Measurements from ENCODE around the gene RAB4B.
"Not testable (repeated sequence)": the region's sequence is repeated elsewhere in the genome, so short reads cannot be mapped to it uniquely, and the experiment has no call there.

Gene RAB4B

GRCh38 chr19:40808021-40808325 is 29.9 kb downstream of the RAB4B start:
- 95% methylated on average over 2 of the region's 2 CpGs for WGBS
- H3K27me3 ChIP-seq (ENCODE audit: insufficient read depth, low read length), result peaks cover 11% of the 10 kb centered on the region
- no peak overlapping the region for H3K27ac ChIP-seq (ENCODE audit: low read depth, low read length)
- peaks cover 47% of the 10 kb centered on the region for H3K36me3 ChIP-seq (ENCODE audit: insufficient read depth, low read length)
- H3K4me1 ChIP-seq (ENCODE audit: insufficient read depth, low read length), result peaks cover 17% of the 10 kb centered on the region
- H3K4me3 ChIP-seq (ENCODE audit: low read length), result no peak overlapping the region
- no peaks in the 10 kb centered on the region for H3K9me3 ChIP-seq (ENCODE audit: insufficient read depth, low read depth, low read length)
- no peak overlapping the region for H3K9ac ChIP-seq (ENCODE audit: low read depth, low read length)

- no peak overlapping the region for H3K27ac ChIP-seq (ENCODE audit: low read depth, low read length)
- H3K9me3 ChIP-seq (ENCODE audit: insufficient read depth, low read depth, low read length), result no peaks in the 10 kb centered on the region
- WGBS, result 94% methylated on average over 5 of the region's 5 CpGs
- peaks cover 13% of the 10 kb centered on the region for H3K27me3 ChIP-seq (ENCODE audit: insufficient read depth, low read length)
- peaks cover 42% of the 10 kb centered on the region for H3K36me3 ChIP-seq (ENCODE audit: insufficient read depth, low read length)
- peaks cover 17% of the 10 kb centered on the region for H3K4me1 ChIP-seq (ENCODE audit: insufficient read depth, low read length)
- no peak overlapping the region for H3K4me3 ChIP-seq (ENCODE audit: low read length)
- H3K9ac ChIP-seq (ENCODE audit: low read depth, low read length), result no peak overlapping the region
Measured at GRCh38 chr19:40808497-40808896, 30.4 kb downstream of the RAB4B start.

GRCh38 chr19:40809358-40810086 is 31.5 kb downstream of the RAB4B start:
- no peak overlapping the region for H3K4me3 ChIP-seq (ENCODE audit: low read length)
- H3K4me1 ChIP-seq (ENCODE audit: insufficient read depth, low read length), result peaks cover 17% of the 10 kb centered on the region
- no peaks in the 10 kb centered on the region for H3K9me3 ChIP-seq (ENCODE audit: insufficient read depth, low read depth, low read length)
- peaks cover 17% of the 10 kb centered on the region for H3K27me3 ChIP-seq (ENCODE audit: insufficient read depth, low read length)
- H3K27ac ChIP-seq (ENCODE audit: low read depth, low read length), result no peak overlapping the region; the same call in 1 of the 2 replicates
- peaks cover 33% of the 10 kb centered on the region for H3K36me3 ChIP-seq (ENCODE audit: insufficient read depth, low read length)
- no peak overlapping the region for H3K9ac ChIP-seq (ENCODE audit: low read depth, low read length)
- WGBS, result 95% methylated on average over 39 of the region's 39 CpGs

GRCh38 chr19:40810160-40810559 is 32.1 kb downstream of the RAB4B start:
- Histone ChIP-seq H3K9ac (ENCODE audit: low read depth, low read length) (peak overlapping the region; percentile 52; the same call in 1 of the 2 replicates), H3K27ac (ENCODE audit: low read depth, low read length) (peak overlapping the region; percentile 72; the same call in 1 of the 2 replicates), H3K4me3 (ENCODE audit: low read length) (peak overlapping the region; percentile 67), H3K27me3 (ENCODE audit: insufficient read depth, low read length) (peaks cover 17% of the 10 kb centered on the region), H3K4me1 (ENCODE audit: insufficient read depth, low read length) (peaks cover 17% of the 10 kb centered on the region), H3K36me3 (ENCODE audit: insufficient read depth, low read length) (peaks cover 27% of the 10 kb centered on the region), H3K9me3 (ENCODE audit: insufficient read depth, low read depth, low read length) (no peaks in the 10 kb centered on the region)
- 84% methylated on average over 9 of the region's 14 CpGs for WGBS

- Histone ChIP-seq H3K27me3 (ENCODE audit: insufficient read depth, low read length) (peaks cover 17% of the 10 kb centered on the region), H3K9ac (ENCODE audit: low read depth, low read length) (peak overlapping the region; percentile 52; the same call in 1 of the 2 replicates), H3K36me3 (ENCODE audit: insufficient read depth, low read length) (peaks cover 21% of the 10 kb centered on the region), H3K4me3 (ENCODE audit: low read length) (peak overlapping the region; percentile 67), H3K27ac (ENCODE audit: low read depth, low read length) (peak overlapping the region; percentile 72; the same call in 1 of the 2 replicates), H3K4me1 (ENCODE audit: insufficient read depth, low read length) (peaks cover 14% of the 10 kb centered on the region)
- H3K9me3 ChIP-seq (ENCODE audit: insufficient read depth, low read depth, low read length), result not testable (repeated sequence)
- 2% methylated on average over 38 of the region's 65 CpGs for WGBS
Measured at GRCh38 chr19:40810649-40811408, 32.8 kb downstream of the RAB4B start.

GRCh38 chr19:40811478-40812341 is 33.7 kb downstream of the RAB4B start:
- Histone ChIP-seq H3K9me3 (ENCODE audit: insufficient read depth, low read depth, low read length) (no peaks in the 10 kb centered on the region), H3K4me1 (ENCODE audit: insufficient read depth, low read length) (peaks cover 9% of the 10 kb centered on the region), H3K27me3 (ENCODE audit: insufficient read depth, low read length) (peaks cover 17% of the 10 kb centered on the region), H3K9ac (ENCODE audit: low read depth, low read length) (peak overlapping the region; percentile 40), H3K4me3 (ENCODE audit: low read length) (peak overlapping the region; percentile 67), H3K27ac (ENCODE audit: low read depth, low read length) (no peak overlapping the region; the same call in 1 of the 2 replicates), H3K36me3 (ENCODE audit: insufficient read depth, low read length) (peaks cover 21% of the 10 kb centered on the region)
- WGBS, result 32% methylated on average over 33 of the region's 35 CpGs

- H3K4me1 ChIP-seq (ENCODE audit: insufficient read depth, low read length); H3K9ac ChIP-seq (ENCODE audit: low read depth, low read length); H3K9me3 ChIP-seq (ENCODE audit: insufficient read depth, low read depth, low read length); H3K27ac ChIP-seq (ENCODE audit: low read depth, low read length): not testable (repeated sequence)
- 81% methylated on average over 7 of the region's 7 CpGs for WGBS
- peak overlapping the region; percentile 67; the same call in 1 of the 2 replicates for H3K4me3 ChIP-seq (ENCODE audit: low read length)
- H3K36me3 ChIP-seq (ENCODE audit: insufficient read depth, low read length), result peaks cover 17% of the 10 kb centered on the region
- peaks cover 17% of the 10 kb centered on the region for H3K27me3 ChIP-seq (ENCODE audit: insufficient read depth, low read length)
Measured at GRCh38 chr19:40812571-40812970, 34.5 kb downstream of the RAB4B start.

GRCh38 chr19:40813182-40813581 is 35.1 kb downstream of the RAB4B start:
- Histone ChIP-seq H3K4me3 (ENCODE audit: low read length) (no peak overlapping the region), H3K9ac (ENCODE audit: low read depth, low read length) (no peak overlapping the region), H3K27me3 (ENCODE audit: insufficient read depth, low read length) (peaks cover 17% of the 10 kb centered on the region), H3K9me3 (ENCODE audit: insufficient read depth, low read depth, low read length) (no peaks in the 10 kb centered on the region), H3K4me1 (ENCODE audit: insufficient read depth, low read length) (peaks cover 9% of the 10 kb centered on the region), H3K36me3 (ENCODE audit: insufficient read depth, low read length) (peaks cover 11% of the 10 kb centered on the region), H3K27ac (ENCODE audit: low read depth, low read length) (no peak overlapping the region)
- WGBS, result 73% methylated on average over 2 of the region's 4 CpGs

- Histone ChIP-seq H3K36me3 (ENCODE audit: insufficient read depth, low read length) (no peaks in the 10 kb centered on the region), H3K9me3 (ENCODE audit: insufficient read depth, low read depth, low read length) (no peaks in the 10 kb centered on the region), H3K27me3 (ENCODE audit: insufficient read depth, low read length) (peaks cover 17% of the 10 kb centered on the region), H3K4me1 (ENCODE audit: insufficient read depth, low read length) (peaks cover 6% of the 10 kb centered on the region; the same call in 1 of the 2 replicates), H3K4me3 (ENCODE audit: low read length) (no peak overlapping the region), H3K9ac (ENCODE audit: low read depth, low read length) (no peak overlapping the region), H3K27ac (ENCODE audit: low read depth, low read length) (no peak overlapping the region)
- WGBS, result 77% methylated on average over 4 of the region's 4 CpGs
Measured at GRCh38 chr19:40815223-40815622, 37.2 kb downstream of the RAB4B start.

- H3K27ac ChIP-seq (ENCODE audit: low read depth, low read length); H3K9me3 ChIP-seq (ENCODE audit: insufficient read depth, low read depth, low read length); H3K36me3 ChIP-seq (ENCODE audit: insufficient read depth, low read length); H3K4me1 ChIP-seq (ENCODE audit: insufficient read depth, low read length); H3K27me3 ChIP-seq (ENCODE audit: insufficient read depth, low read length); H3K9ac ChIP-seq (ENCODE audit: low read depth, low read length): not testable (repeated sequence)
- WGBS, result 34% methylated on average over 27 of the region's 36 CpGs
- H3K4me3 ChIP-seq (ENCODE audit: low read length), result peak overlapping the region; percentile 27; the same call in 1 of the 2 replicates
Measured at GRCh38 chr19:40818480-40819399, 40.7 kb downstream of the RAB4B start.

Measured in HUES64 (cell line).